ENCODE data around the gene SYNE4. TPM values are rescaled to one million over a fixed set of nuclear protein-coding genes. Genes with fewer than 3 reads are reported as not detected.
A peak's percentile ranks its signal among the peaks of the same experiment; 100 is the strongest.

SYNE4 gene
- total RNA-seq, 4 donors from 2014 or later, result 0.26 to 0.95 (median 0.57) TPM; not detected in 1

DNA sequence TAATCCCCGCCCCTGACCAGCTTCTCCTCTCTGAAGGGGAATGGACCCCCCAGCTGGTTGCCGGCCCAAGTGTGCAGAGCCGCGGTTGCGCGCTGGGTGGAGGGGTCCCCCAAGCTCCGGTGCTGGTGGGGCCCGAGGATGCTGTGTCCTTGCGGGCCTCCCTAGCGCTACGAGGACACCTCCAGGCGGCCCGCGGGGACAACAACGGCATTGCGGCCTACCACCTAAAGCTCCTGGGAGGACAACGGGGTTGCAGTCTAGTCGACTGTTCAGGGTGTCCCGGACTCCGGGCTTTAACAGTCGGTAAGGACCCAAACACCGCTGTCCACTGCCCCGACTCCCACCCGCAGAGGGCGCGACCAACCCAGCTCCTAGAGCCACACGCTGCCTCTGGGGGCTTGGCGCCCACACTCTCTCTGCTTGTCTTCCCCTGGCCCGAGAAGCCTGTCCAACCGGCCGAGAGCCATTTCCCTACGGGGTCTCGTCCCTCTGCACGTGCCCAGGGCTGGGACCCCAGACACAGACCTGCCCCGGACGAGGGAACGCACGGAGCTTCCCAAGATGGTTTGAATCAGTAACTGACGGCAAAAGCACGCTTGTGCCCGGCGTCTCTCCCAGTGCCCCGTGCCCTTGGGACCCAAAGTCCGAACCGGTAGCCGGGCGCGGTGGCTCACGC lies 14.6 kb downstream of the SYNE4 start:
- peak overlapping the region; percentile 34 to 92 (median 84) for H3K27ac ChIP-seq
- peaks cover 0 to 24% (median 0%) of the 10 kb centered on the region in 3 donors for H3K36me3 ChIP-seq
- intact Hi-C loops (cut with DNase I), result no loop called here
- TF ChIP-seq, protein P1, sequence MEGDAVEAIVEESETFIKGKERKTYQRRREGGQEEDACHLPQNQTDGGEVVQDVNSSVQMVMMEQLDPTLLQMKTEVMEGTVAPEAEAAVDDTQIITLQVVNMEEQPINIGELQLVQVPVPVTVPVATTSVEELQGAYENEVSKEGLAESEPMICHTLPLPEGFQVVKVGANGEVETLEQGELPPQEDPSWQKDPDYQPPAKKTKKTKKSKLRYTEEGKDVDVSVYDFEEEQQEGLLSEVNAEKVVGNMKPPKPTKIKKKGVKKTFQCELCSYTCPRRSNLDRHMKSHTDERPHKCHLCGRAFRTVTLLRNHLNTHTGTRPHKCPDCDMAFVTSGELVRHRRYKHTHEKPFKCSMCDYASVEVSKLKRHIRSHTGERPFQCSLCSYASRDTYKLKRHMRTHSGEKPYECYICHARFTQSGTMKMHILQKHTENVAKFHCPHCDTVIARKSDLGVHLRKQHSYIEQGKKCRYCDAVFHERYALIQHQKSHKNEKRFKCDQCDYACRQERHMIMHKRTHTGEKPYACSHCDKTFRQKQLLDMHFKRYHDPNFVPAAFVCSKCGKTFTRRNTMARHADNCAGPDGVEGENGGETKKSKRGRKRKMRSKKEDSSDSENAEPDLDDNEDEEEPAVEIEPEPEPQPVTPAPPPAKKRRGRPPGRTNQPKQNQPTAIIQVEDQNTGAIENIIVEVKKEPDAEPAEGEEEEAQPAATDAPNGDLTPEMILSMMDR (IDR thresholded peaks at IDR 0.05), result no peak
- TF ChIP-seq POLR2A (IDR thresholded peaks at IDR 0.05), result no peak
- H3K4me1 ChIP-seq, result peaks cover 12 to 47% (median 28%) of the 10 kb centered on the region in 3 donors
- no peak for DNase-seq
- no peaks in the 10 kb centered on the region for H3K9me3 ChIP-seq
- H3K4me3 ChIP-seq, result peak overlapping the region; percentile 71 to 94 (median 86)
- H3K27me3 ChIP-seq, result no peaks in the 10 kb centered on the region
- WGBS, 2 donors, result 22 to 40% methylated on average over 7 to 27 of the region's 49 CpGs

DNA sequence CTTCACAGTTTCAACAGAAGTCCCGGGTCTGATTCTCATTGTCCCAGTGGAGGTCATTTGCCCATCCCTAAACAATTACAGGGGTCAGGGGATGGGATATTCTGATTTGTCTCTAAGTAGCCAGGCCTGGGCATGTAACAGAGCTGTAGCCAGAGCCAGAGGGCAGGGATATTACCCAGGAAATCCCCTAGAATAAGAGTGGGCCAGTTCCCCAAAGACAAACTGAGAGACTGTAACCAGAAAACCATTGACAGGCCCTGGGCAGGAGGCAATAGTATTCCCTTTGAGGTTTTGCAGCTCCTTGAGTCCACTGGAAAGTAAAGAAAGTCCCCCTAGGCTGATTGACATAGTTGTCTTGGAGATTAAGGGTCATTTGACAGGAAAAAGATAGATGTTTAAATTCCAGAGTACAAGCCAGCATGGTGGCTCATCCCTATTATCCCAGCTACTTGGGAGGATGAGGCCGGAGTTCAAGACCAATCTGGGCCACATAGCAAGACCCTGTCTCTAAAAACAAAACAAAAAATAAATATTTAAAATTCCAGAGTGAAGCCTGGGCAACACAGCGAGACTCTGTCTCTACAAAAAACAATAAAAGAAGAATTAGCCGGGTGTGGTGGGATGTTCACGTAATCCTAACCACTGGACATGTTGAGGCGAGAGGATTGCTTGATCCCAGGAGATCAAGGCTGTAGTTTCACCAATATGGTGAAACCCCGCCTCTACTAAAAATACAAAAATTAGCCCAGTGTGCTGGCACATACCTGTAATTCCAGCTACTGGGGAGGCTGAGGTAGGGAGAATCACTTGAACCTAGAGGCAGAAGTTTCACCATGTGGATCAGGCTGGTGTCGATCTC lies 15.5 kb downstream of the SYNE4 start:
- H3K27ac ChIP-seq, result no peak overlapping the region
- TF ChIP-seq, protein P1 (IDR thresholded peaks at IDR 0.05), result no peak
- no peak for TF ChIP-seq POLR2A (IDR thresholded peaks at IDR 0.05)
- no peak for DNase-seq
- WGBS, 2 donors, result 55 to 57% methylated on average over 7 to 8 of the region's 8 CpGs
- H3K4me3 ChIP-seq, result no peak overlapping the region
- H3K36me3 ChIP-seq, result peaks cover 0 to 15% (median 0%) of the 10 kb centered on the region in 3 donors
- no peaks in the 10 kb centered on the region for H3K9me3 ChIP-seq
- intact Hi-C loops (cut with DNase I), result no loop called here
- peaks cover 0 to 8% (median 0%) of the 10 kb centered on the region in 4 donors for H3K27me3 ChIP-seq
- H3K4me1 ChIP-seq, result peaks cover 12 to 38% (median 24%) of the 10 kb centered on the region in 3 donors

DNA sequence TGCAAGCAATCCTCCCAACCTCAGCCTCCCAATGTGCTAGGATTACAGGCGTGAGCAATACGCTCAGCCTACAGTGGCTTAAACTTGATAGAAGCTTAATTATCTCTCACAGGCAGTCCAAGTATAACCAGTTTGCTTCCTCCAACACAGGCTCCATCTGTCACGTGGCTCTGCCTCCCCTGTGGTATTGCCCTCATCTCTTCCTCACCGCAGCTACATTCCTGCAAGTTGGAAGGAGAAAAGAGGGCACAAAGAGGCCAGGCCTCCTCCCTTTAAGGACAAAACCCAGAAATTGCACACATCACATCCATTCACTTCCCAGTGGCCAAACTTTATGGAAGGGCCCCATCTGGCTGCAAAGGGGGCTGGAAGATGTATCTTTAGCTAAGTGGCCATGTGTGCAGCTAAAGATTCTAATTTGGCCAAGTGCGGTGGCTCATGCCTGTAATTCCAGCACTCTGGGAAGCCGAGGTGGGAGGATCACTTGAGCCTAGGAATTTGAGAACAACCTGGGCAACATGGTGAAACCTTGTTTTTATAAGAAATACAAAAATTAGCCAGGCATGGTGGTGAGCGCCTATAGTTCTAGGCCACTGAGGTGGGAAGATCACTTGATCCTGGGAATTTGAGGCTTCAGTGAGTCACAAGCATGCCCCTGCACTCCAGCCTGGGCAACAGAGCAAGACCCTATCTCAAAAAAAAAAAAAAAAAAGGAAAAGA lies 16.7 kb downstream of the SYNE4 start:
- intact Hi-C loops (cut with DNase I), result no loop called here
- DNase-seq, result no peak
- H3K4me1 ChIP-seq, result peaks cover 19 to 39% (median 29%) of the 10 kb centered on the region in 3 donors
- 77 to 90% methylated on average over 3 to 5 of the region's 7 CpGs for WGBS, 2 donors
- H3K27ac ChIP-seq, result no peak overlapping the region
- peaks cover 0 to 2% (median 0%) of the 10 kb centered on the region in 3 donors for H3K36me3 ChIP-seq
- H3K4me3 ChIP-seq, result no peak overlapping the region
- no peaks in the 10 kb centered on the region for H3K9me3 ChIP-seq
- H3K27me3 ChIP-seq, result peaks cover 0 to 20% (median 3%) of the 10 kb centered on the region in 4 donors
- TF ChIP-seq, protein P1 (IDR thresholded peaks at IDR 0.05), result no peak

DNA sequence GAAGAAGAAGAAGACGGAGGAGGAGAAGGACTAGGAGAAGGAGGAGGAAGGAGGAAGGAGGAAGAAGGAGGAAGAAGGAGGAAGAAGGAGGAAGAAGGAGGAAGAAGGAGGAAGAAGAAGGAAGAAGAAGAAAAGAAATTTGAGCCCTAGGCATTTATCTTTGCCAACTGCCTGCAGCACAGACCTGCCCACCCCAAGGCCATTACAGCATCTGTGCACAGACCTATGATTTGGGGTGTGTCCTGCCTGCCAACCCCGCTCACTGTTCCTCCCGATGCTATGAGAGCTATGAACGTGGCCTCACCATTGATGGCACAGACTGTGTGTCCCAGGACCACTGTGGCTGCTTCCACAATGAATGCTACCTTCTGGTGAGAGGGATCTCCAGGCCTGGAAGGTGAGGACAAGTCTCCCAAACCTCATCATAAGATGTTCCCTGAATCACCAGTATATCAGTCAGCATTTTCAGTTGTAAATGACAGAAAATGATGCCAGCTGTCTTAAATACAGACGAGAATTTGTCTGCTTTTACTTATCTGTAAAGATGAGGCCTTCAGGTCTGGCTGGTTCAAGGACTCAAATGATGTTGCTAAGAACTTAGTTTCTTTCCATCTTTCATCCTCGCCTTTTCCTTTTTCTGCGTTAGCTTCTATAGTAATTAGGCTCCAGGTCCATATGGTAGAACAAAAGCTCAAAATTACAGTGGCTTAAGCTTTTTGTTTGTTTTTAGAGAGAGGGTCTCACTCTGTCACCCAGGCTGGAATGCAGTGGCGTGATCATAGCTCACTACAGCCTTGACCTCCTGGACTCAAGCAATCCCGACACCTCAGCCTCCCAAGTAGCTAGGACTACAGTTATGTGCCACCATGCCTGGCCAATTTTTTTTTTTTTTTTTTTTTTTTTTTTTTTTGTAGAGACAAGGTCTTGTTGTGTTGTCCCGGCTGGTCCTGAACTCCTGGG lies 17.6 kb downstream of the SYNE4 start:
- H3K36me3 ChIP-seq, result no peaks in the 10 kb centered on the region
- WGBS, 2 donors, result 79 to 80% methylated on average over 9 of the region's 10 CpGs
- no peak for DNase-seq
- H3K9me3 ChIP-seq, result no peaks in the 10 kb centered on the region
- H3K27ac ChIP-seq, result no peak overlapping the region
- intact Hi-C loops (cut with DNase I), result no loop called here
- H3K27me3 ChIP-seq, result peaks cover 0 to 29% (median 4%) of the 10 kb centered on the region in 4 donors
- H3K4me1 ChIP-seq, result peaks cover 17 to 35% (median 23%) of the 10 kb centered on the region in 3 donors
- TF ChIP-seq POLR2A (IDR thresholded peaks at IDR 0.05), result no peak
- TF ChIP-seq, protein P1 (IDR thresholded peaks at IDR 0.05), result no peak
- no peak overlapping the region for H3K4me3 ChIP-seq
